Left lung (tissue), 10 donors: ENCODE data around the gene EEF1A1. TPM values are rescaled to one million over a fixed set of nuclear protein-coding genes. Genes with fewer than 3 reads are reported as not detected.
A peak's percentile ranks its signal among the peaks of the same experiment; 100 is the strongest.

Experiments used
- ATAC-seq: fragments of 200-7000 bp; cut with Tn5 transposase; one replicate; pipeline ENCODE4 v1.9.1; 2020; ENCODE audit warnings: moderate library complexity
- DNase-seq, 4 donors: peaks; one replicate each; pipeline ENCODE4 v3.0.0-alpha.2; 2013 to 2020
- H3K27ac ChIP-seq, 2 donors: fragments of 200-600 bp; sonication (generic) in 1 of 2; one replicate each; pipeline versions ENCODE4 v1.5.0 to v1.8.0; 2020 to 2021
- H3K27me3 ChIP-seq, 2 donors: fragments of 200-600 bp; sonication (generic) in 1 of 2; one replicate each; pipeline versions ENCODE4 v1.5.0 to v1.8.0; 2020 to 2021
- H3K36me3 ChIP-seq, 2 donors: fragments of 200-600 bp; sonication (generic) in 1 of 2; one replicate each; pipeline versions ENCODE4 v1.5.0 to v1.8.0; 2020 to 2021
- H3K4me1 ChIP-seq, 2 donors: fragments of 200-600 bp; one replicate each; pipeline ENCODE4 v1.8.0; 2021
- H3K4me3 ChIP-seq, 2 donors: fragments of 200-600 bp; sonication (generic) in 1 of 2; one replicate each; pipeline versions ENCODE4 v1.5.0 to v1.8.0; 2020 to 2021; ENCODE audit warnings: mild to moderate bottlenecking in 1 of 2
- H3K9me3 ChIP-seq, 2 donors: fragments of 200-600 bp; sonication (generic) in 1 of 2; one replicate each; pipeline versions ENCODE4 v1.5.0 to v1.8.0; 2020 to 2021
- intact Hi-C, 2 donors: fragments of 100-400 bp; cut with DNase I; formaldehyde crosslinking; loops; one replicate each; pipeline versions ENCODE4 v1.11.2 to v1.14.2; 2022
- polyA plus RNA-seq, 6 donors: library from polyadenylated mRNA; unstranded; fragments of 120-200 nt; gene quantifications; one replicate each; pipeline ENCODE4 v1.2.1, GENCODE V29; 2013; ENCODE audit not compliant: insufficient read length in 6 of 6
- total RNA-seq, 2 donors: library from RNA; stranded (reverse); fragmentation: NEBNext Ultra II Directional; extraction: Animal tissue kit (Norgen Biotek cat#: 25700); gene quantifications; one replicate each; pipeline ENCODE4 v1.2.1, GENCODE V29; 2021
- TF ChIP-seq, protein P1 (sequence below), 2 donors: fragments of 200-600 bp; sonication (generic) in 1 of 2; IDR thresholded peaks; one replicate each; pipeline versions ENCODE4 v1.5.0 to v1.8.0; 2021; ENCODE audit warnings: antibody characterized with exemption in 2 of 2
- donor health status: DM: no; HTN: yes; CAD: no.
- donor health status: DM: no; HTN: no; CAD: no.

Gene EEF1A1
- total and polyA plus RNA-seq, 8 donors: 7,825 to 26,911 (median 23,814) TPM

DNA sequence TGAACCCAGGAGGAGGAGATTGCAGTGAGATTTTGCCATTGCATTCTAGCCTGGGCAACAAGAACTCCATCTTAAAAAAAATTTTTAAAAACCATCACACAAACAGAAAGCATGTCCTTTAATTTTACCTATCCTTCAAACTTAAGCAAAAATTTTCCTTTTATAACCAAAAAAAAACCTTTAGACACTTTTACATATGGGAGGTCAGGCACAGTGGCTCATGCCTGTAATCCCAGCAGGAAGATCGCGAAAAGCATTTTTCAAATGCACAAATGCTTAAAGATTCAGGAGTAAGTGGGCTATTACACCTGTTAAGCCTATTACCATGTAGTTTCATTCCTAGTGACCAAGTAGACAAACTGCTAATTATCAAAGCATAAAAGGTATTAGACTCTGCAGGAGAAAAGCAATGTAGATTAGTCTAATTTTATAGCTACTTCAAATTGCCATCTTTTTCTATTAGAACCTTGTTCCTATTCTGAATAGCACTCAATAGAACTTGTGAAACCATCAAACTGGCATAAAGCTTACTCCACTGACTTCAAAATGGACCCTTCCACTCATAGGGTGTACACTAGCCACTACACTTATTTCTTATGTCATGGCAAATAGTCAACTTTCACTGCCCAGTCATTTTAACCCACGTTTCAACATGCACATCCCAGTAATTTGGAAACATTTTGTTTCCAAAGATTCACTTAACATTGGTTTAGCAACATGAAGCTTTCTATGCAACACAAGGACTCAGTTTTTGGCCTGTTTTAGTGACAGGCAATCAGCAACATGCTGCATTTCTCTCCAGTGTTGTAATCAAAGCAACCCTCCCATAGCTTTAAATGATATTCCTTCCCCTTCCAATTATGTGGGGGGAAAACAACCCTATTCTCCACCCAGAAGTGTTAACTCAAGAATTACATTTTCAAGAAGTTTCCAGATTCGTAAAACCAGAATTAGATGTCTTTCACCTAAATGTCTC lies 4.0 kb downstream of the EEF1A1 start:
- ATAC-seq: no peak
- no peak for DNase-seq
- no peaks in the 10 kb centered on the region for H3K27me3 ChIP-seq
- intact Hi-C loops: loop anchor here in 1 of 2 donors (10.0 kb wide), 1 partner anchor 98 kb away; no protein-coding TSS in a partner anchor
- TF ChIP-seq, protein P1, sequence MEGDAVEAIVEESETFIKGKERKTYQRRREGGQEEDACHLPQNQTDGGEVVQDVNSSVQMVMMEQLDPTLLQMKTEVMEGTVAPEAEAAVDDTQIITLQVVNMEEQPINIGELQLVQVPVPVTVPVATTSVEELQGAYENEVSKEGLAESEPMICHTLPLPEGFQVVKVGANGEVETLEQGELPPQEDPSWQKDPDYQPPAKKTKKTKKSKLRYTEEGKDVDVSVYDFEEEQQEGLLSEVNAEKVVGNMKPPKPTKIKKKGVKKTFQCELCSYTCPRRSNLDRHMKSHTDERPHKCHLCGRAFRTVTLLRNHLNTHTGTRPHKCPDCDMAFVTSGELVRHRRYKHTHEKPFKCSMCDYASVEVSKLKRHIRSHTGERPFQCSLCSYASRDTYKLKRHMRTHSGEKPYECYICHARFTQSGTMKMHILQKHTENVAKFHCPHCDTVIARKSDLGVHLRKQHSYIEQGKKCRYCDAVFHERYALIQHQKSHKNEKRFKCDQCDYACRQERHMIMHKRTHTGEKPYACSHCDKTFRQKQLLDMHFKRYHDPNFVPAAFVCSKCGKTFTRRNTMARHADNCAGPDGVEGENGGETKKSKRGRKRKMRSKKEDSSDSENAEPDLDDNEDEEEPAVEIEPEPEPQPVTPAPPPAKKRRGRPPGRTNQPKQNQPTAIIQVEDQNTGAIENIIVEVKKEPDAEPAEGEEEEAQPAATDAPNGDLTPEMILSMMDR (IDR thresholded peaks at IDR 0.05): no peak
- H3K36me3 ChIP-seq: peaks cover 0 to 59% of the 10 kb centered on the region in 2 donors
- H3K9me3 ChIP-seq: no peaks in the 10 kb centered on the region
- H3K4me3 ChIP-seq: peak overlapping the region in 1 of 2 donors; percentile 28
- peaks cover 14 to 43% of the 10 kb centered on the region in 2 donors for H3K4me1 ChIP-seq
- H3K27ac ChIP-seq: peak overlapping the region; percentile 26 to 37

DNA sequence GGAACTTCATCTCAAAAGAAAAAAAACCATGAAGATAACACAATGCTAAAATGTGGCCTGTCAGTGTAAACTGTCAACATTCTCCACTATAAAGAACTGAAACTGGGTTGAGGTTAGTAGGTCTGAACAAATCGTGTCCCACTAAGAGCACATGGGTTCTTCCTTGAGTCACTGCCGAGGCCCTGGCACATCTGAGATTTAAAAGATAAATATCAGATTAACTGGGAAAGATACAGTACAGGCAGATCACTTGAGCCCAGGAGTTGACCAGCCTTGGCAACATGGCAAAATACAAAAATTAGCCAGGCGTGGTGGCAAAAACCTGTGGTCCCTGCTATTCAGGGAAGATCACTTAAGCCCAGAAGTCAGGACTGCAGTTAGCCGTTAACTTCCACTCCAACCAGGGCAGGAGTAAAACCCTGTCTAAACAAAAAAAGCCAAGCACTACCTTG lies 5.6 kb downstream of the EEF1A1 start:
- H3K4me3 ChIP-seq: peak overlapping the region in 1 of 2 donors; percentile 28
- no peak for ATAC-seq

DNA sequence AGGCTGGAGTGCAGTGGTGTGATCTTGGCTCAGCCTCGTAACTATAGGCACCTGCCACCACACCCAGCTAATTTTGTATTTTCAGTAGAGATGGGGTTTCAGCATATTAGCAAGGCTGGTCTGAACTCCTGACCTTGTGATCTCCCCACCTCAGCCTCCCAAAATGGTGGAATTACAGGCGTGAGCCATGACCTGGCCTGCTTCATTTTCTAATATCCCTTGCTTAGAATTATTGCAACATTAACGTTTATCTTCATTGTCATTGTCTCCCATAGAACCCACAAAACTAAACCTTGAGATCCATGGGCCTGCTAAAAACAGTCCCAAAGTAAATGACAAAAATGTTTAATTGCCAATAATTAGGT lies 6.1 kb downstream of the EEF1A1 start:
- Histone ChIP-seq H3K4me3 (no peak overlapping the region), H3K27ac (peak overlapping the region in 1 of 2 donors; percentile 26), H3K36me3 (peaks cover 0 to 55% of the 10 kb centered on the region in 2 donors), H3K27me3 (no peaks in the 10 kb centered on the region), H3K4me1 (peaks cover 14 to 43% of the 10 kb centered on the region in 2 donors), H3K9me3 (no peaks in the 10 kb centered on the region)
- intact Hi-C loops: loop anchor here in 1 of 2 donors (10.0 kb wide), 1 partner anchor 100 kb away; no protein-coding TSS in a partner anchor
- DNase-seq (no peak), ATAC-seq (no peak)
- TF ChIP-seq, protein P1 (IDR thresholded peaks at IDR 0.05): no peak

More for the DNA sequence above, 5.6 kb downstream of the EEF1A1 start:
- intact Hi-C loops: loop anchor here in 1 of 2 donors (10.0 kb wide), 1 partner anchor 100 kb away; no protein-coding TSS in a partner anchor
- H3K9me3 ChIP-seq: no peaks in the 10 kb centered on the region
- no peak for DNase-seq
- peak overlapping the region; percentile 26 to 35 for H3K27ac ChIP-seq
- no peaks in the 10 kb centered on the region for H3K27me3 ChIP-seq
- TF ChIP-seq, protein P1 (IDR thresholded peaks at IDR 0.05): no peak
- H3K36me3 ChIP-seq: peaks cover 0 to 59% of the 10 kb centered on the region in 2 donors
- peaks cover 14 to 43% of the 10 kb centered on the region in 2 donors for H3K4me1 ChIP-seq

DNA sequence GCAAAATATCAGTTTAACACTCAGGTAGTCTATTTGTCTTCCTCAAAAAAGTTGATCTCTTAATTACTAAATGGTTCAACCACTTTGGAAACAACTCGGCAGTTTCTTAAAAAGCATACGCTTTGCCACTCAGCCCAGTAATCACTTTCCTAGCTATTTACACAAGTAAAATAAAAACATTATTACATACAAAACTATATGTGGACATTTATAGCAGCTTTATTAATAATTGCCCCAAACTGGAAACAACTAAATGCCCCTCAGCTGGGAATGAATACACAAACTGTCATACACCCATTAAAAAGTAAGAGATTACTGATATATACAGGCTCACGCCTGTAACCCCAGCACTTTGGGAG lies 7.4 kb downstream of the EEF1A1 start:
- H3K27me3 ChIP-seq: no peaks in the 10 kb centered on the region
- H3K9me3 ChIP-seq: no peaks in the 10 kb centered on the region
- peaks cover 0 to 42% of the 10 kb centered on the region in 2 donors for H3K36me3 ChIP-seq
- H3K4me3 ChIP-seq: no peak overlapping the region
- ATAC-seq (no peak), DNase-seq (no peak)
- no peak overlapping the region for H3K27ac ChIP-seq
- intact Hi-C loops: loop anchor here in 1 of 2 donors (10.0 kb wide), 1 partner anchor 101 kb away; no protein-coding TSS in a partner anchor
- H3K4me1 ChIP-seq: peaks cover 13 to 33% of the 10 kb centered on the region in 2 donors
- TF ChIP-seq, protein P1 (IDR thresholded peaks at IDR 0.05): no peak

DNA sequence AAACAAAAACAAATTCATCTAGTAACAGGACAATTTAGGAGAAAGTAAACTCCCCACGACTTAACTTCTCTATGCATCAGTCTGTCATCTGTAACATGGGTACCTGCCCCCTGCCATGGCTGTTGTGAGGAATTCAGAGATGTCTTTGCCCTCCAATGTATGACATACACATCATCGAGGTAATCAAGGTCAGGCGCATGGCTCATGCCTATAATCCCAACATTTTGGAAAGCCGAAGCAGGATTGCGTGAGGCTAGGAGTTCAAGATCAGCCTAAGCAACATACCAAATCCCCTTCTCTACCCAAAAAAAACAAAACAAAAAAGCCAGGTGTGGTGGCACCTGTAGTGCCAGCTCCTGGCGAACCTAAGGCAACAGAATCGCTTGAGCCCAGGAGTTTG lies 9.0 kb downstream of the EEF1A1 start:
- TF ChIP-seq, protein P1 (IDR thresholded peaks at IDR 0.05): no peak
- H3K4me3 ChIP-seq: no peak overlapping the region
- intact Hi-C loops: loop anchor here in 1 of 2 donors (10.0 kb wide), 1 partner anchor 103 kb away; no protein-coding TSS in a partner anchor
- no peak overlapping the region for H3K27ac ChIP-seq
- H3K36me3 ChIP-seq: peaks cover 0 to 28% of the 10 kb centered on the region in 2 donors
- no peaks in the 10 kb centered on the region for H3K27me3 ChIP-seq
- H3K9me3 ChIP-seq: no peaks in the 10 kb centered on the region
- DNase-seq (no peak), ATAC-seq (no peak)
- H3K4me1 ChIP-seq: peaks cover 5 to 22% of the 10 kb centered on the region in 2 donors
